SK-N-MC (cell line): ENCODE measurements around the gene SDK2.

ENCODE experiments used
- EZH2 ChIP-seq: fragments of 200-600 bp; sonication (generic); IDR thresholded peaks from one replicate; pipeline ENCODE4 v1.6.1; 2017; ENCODE audit warnings: antibody characterized with exemption
- FOXP2 ChIP-seq: optimal IDR thresholded peaks from 2 replicates; pipeline ENCODE3; 2011; ENCODE audit warnings: mild to moderate bottlenecking, moderate library complexity; ENCODE audit not compliant: insufficient read depth; ENCODE audit errors: extremely low read length, control extremely low read depth
- POLR2AphosphoS5 ChIP-seq: IDR thresholded peaks from 2 replicates; pipeline ENCODE4 v1.6.1; 2012; ENCODE audit warnings: mild to moderate bottlenecking, low read depth, low read length, borderline replicate concordance

DNA sequence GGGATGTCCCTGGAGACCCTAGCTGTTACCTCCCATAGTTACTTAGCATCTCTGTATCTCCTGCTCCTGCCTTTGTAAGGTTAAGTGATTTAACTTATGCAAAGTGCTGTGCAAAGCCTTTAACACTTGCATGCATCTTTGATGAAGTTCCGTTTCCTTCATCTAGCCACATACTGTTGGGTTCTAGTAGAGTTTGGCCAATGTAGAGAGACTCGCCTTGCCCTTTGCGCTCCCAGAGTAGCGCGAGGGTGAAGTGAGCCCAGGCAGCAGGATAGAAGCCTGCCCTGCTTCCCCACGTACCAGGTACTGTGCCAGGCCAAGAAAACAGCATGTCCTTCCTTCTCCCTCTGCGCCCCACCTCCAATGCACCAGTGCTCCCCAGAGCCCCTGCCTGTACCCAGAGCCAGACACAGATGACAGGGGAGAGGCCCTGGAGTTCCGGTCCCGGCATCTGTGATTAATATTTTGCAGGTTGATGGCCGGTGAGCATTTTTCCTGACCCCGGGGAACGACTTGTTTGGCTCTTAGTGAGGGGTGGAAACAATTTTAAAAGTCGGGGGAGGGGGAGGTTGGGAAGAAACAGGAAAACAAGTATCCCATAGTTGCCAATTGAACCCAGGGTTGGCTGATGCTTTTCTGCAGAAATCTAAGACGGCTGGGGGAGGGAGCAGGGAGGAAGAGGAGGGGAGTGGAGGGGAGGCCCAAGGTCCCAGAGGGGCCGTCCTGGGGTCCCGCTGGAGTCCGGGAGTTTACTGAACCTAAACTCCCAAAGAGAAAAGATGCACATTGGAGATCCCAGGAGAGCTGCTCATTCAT lies 319.3 kb downstream of the SDK2 start:
- TF ChIP-seq EZH2: no peak
- TF ChIP-seq POLR2AphosphoS5: no peak
- no peak for TF ChIP-seq FOXP2
